ENCODE measurements around the gene DACH1. TPM values are rescaled to one million over a fixed set of nuclear protein-coding genes. Genes with fewer than 3 reads are reported as not detected.

The DACH1 gene
- total RNA-seq, 1 experiment from 2014 or later: 0.31 TPM

GRCh38 chr13:71751073-71751472 is 115.9 kb downstream of the DACH1 start:
- ChIA-PET POLR2A (no interaction called here), CTCF (no interaction called here)
- Mint-ChIP-seq H3K4me3 (no peak overlapping the region), H3K9me3 (no peaks in the 10 kb centered on the region), H3K27ac (no peak overlapping the region), H3K4me1 (peaks cover 12% of the 10 kb centered on the region), H3K36me3 (no peaks in the 10 kb centered on the region), H3K27me3 (ENCODE audit: low read depth) (no peaks in the 10 kb centered on the region)
- no peak for DNase-seq (ENCODE audit: low spot score)
- no peak for TF ChIP-seq PRRX2 (CRISPR knock-in tag; IDR thresholded peaks at IDR 0.05)
- TF ChIP-seq ZNF121 (CRISPR knock-in tag; IDR thresholded peaks at IDR 0.05): no peak
- no peak for TF ChIP-seq NFE2L1 (CRISPR knock-in tag; IDR thresholded peaks at IDR 0.05)
- TF ChIP-seq GRHL2 (CRISPR knock-in tag; IDR thresholded peaks at IDR 0.05; ENCODE audit: insufficient replicate concordance, severe bottlenecking): no peak
- no peak for TF ChIP-seq TEAD1 (CRISPR knock-in tag; IDR thresholded peaks at IDR 0.05)
- no peak for TF ChIP-seq ZNF671 (CRISPR knock-in tag; IDR thresholded peaks at IDR 0.05)
- TF ChIP-seq SMAD3 (CRISPR knock-in tag; IDR thresholded peaks at IDR 0.05; ENCODE audit: borderline replicate concordance): no peak
- TF ChIP-seq, protein P1, sequence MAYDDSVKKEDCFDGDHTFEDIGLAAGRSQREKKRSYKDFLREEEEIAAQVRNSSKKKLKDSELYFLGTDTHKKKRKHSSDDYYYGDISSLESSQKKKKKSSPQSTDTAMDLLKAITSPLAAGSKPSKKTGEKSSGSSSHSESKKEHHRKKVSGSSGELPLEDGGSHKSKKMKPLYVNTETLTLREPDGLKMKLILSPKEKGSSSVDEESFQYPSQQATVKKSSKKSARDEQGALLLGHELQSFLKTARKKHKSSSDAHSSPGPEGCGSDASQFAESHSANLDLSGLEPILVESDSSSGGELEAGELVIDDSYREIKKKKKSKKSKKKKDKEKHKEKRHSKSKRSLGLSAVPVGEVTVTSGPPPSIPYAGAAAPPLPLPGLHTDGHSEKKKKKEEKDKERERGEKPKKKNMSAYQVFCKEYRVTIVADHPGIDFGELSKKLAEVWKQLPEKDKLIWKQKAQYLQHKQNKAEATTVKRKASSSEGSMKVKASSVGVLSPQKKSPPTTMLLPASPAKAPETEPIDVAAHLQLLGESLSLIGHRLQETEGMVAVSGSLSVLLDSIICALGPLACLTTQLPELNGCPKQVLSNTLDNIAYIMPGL (CRISPR knock-in tag; IDR thresholded peaks at IDR 0.05): no peak
- no peak for TF ChIP-seq AFF4 (CRISPR knock-in tag; IDR thresholded peaks at IDR 0.05; ENCODE audit: borderline replicate concordance)
- TF ChIP-seq, protein P2, sequence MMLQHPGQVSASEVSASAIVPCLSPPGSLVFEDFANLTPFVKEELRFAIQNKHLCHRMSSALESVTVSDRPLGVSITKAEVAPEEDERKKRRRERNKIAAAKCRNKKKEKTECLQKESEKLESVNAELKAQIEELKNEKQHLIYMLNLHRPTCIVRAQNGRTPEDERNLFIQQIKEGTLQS (CRISPR knock-in tag; conservative IDR thresholded peaks at IDR 0.05): no peak
- no peak for TF ChIP-seq CREB1 (CRISPR knock-in tag; IDR thresholded peaks at IDR 0.05)
- no peak for ATAC-seq

DNA sequence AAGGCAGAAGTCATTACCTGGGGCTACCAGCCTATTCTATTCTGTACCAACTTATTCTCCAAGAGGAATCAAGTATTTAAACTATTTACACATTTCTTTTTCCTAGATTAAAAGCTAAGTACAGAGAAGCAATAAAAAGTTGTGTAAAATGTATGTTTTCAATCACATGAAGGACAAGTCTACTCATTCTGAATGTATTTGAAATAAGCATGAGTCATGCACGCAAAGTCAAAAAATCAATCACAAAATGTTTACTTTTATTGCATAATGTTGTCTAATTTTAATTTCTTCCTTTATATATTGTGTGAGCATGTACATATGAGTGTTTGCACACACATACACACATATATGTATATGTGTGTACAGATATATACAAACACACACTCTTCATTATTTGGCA is 136.7 kb downstream of the DACH1 start:
- 0 out of 2 replicates have a peak, but pooled peaks cover 4% of the 10 kb centered on the region for H3K9me3 Mint-ChIP-seq
- no peak overlapping the region for H3K27ac Mint-ChIP-seq
- ATAC-seq (no peak), DNase-seq (ENCODE audit: low spot score) (no peak)
- peaks cover 22% of the 10 kb centered on the region for H3K4me1 Mint-ChIP-seq
- no peaks in the 10 kb centered on the region for H3K36me3 Mint-ChIP-seq
- H3K27me3 Mint-ChIP-seq (ENCODE audit: low read depth): no peaks in the 10 kb centered on the region
- ChIA-PET CTCF (no interaction called here), POLR2A (no interaction called here)
- H3K4me3 Mint-ChIP-seq: no peak overlapping the region
- TF ChIP-seq AFF4 (CRISPR knock-in tag; IDR thresholded peaks at IDR 0.05; ENCODE audit: borderline replicate concordance) (no peak), ZNF671 (CRISPR knock-in tag; IDR thresholded peaks at IDR 0.05) (no peak), RELA (CRISPR knock-in tag; IDR thresholded peaks at IDR 0.05; ENCODE audit: borderline replicate concordance) (no peak), OVOL2 (CRISPR knock-in tag; IDR thresholded peaks at IDR 0.05; ENCODE audit: borderline replicate concordance) (no peak), PRDM15 (CRISPR knock-in tag; IDR thresholded peaks at IDR 0.05) (no peak), USF2 (CRISPR knock-in tag; IDR thresholded peaks at IDR 0.05) (no peak), SOX15 (CRISPR knock-in tag; IDR thresholded peaks at IDR 0.05) (no peak)
- TF ChIP-seq, protein P3, sequence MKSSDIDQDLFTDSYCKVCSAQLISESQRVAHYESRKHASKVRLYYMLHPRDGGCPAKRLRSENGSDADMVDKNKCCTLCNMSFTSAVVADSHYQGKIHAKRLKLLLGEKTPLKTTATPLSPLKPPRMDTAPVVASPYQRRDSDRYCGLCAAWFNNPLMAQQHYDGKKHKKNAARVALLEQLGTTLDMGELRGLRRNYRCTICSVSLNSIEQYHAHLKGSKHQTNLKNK (CRISPR knock-in tag; IDR thresholded peaks at IDR 0.05): no peak
